ENCODE measurements around the gene GPBP1L1. TPM values are rescaled to one million over a fixed set of nuclear protein-coding genes. Genes with fewer than 3 reads are reported as not detected.

GPBP1L1 gene
- total and polyA plus RNA-seq, 2 of the 13 experiments (the other 11 are each of a cell fraction or from before 2014, with no cell fraction given) = 45.9 to 86.1 TPM

GRCh38 chr1:45630429-45630828 lies 55.9 kb downstream of the GPBP1L1 start:
- Histone ChIP-seq H3K9me3 (ENCODE audit: low read length) (no peaks in the 10 kb centered on the region), H3K4me3 (replicated peaks in 1 of 3; ENCODE audit: insufficient read depth in 1 of 3, low read depth in 2 of 3, low read length in 3 of 3) (no peak overlapping the region), H3K4me1 (ENCODE audit: insufficient read depth, low read length) (no peaks in the 10 kb centered on the region), H2AFZ (ENCODE audit: low read length) (no peak overlapping the region), H3K27ac (ENCODE audit: extremely low read length, insufficient read depth, low read length) (no peak overlapping the region), H3K27me3 (ENCODE audit: control insufficient read depth in 1 of 2, insufficient read depth in 2 of 2, low read length in 2 of 2) (no peaks in the 10 kb centered on the region), H3K36me3 (replicated peaks in 1 of 2; ENCODE audit: control insufficient read depth in 1 of 2, insufficient read depth in 2 of 2, low read length in 2 of 2) (peaks cover 20 to 75% of the 10 kb centered on the region in 2 experiments), H3K9ac (ENCODE audit: insufficient read depth, low read depth, low read length) (no peak overlapping the region), H3K4me2 (ENCODE audit: low read depth, low read length) (no peak overlapping the region), H4K20me1 (ENCODE audit: insufficient read depth, low read length) (peaks cover 3% of the 10 kb centered on the region; the same call in 1 of the 2 replicates), H3K79me2 (ENCODE audit: insufficient read depth, low read length) (no peaks in the 10 kb centered on the region)
- in situ Hi-C loops (cut with HindIII; ENCODE audit: extremely low pct_ligation_motif_present, low pct_unique_long_range_greater_than_20kb) (no loop called here), intact Hi-C loops (cut with micrococcal nuclease; ENCODE audit: unreplicated experiment) (no loop called here)
- CTCF ChIA-PET (ENCODE audit: low intra/inter-chr PET ratio, low total read pairs) = no interaction called here
- FAIRE-seq (no peak), DNase-seq (ENCODE audit: low spot score) (no peak), ATAC-seq (no peak)
- no TSS peak for BruUV-seq (replicated peaks)
- POLR2A ChIA-PET = no interaction called here
- TF ChIP-seq, protein P1, sequence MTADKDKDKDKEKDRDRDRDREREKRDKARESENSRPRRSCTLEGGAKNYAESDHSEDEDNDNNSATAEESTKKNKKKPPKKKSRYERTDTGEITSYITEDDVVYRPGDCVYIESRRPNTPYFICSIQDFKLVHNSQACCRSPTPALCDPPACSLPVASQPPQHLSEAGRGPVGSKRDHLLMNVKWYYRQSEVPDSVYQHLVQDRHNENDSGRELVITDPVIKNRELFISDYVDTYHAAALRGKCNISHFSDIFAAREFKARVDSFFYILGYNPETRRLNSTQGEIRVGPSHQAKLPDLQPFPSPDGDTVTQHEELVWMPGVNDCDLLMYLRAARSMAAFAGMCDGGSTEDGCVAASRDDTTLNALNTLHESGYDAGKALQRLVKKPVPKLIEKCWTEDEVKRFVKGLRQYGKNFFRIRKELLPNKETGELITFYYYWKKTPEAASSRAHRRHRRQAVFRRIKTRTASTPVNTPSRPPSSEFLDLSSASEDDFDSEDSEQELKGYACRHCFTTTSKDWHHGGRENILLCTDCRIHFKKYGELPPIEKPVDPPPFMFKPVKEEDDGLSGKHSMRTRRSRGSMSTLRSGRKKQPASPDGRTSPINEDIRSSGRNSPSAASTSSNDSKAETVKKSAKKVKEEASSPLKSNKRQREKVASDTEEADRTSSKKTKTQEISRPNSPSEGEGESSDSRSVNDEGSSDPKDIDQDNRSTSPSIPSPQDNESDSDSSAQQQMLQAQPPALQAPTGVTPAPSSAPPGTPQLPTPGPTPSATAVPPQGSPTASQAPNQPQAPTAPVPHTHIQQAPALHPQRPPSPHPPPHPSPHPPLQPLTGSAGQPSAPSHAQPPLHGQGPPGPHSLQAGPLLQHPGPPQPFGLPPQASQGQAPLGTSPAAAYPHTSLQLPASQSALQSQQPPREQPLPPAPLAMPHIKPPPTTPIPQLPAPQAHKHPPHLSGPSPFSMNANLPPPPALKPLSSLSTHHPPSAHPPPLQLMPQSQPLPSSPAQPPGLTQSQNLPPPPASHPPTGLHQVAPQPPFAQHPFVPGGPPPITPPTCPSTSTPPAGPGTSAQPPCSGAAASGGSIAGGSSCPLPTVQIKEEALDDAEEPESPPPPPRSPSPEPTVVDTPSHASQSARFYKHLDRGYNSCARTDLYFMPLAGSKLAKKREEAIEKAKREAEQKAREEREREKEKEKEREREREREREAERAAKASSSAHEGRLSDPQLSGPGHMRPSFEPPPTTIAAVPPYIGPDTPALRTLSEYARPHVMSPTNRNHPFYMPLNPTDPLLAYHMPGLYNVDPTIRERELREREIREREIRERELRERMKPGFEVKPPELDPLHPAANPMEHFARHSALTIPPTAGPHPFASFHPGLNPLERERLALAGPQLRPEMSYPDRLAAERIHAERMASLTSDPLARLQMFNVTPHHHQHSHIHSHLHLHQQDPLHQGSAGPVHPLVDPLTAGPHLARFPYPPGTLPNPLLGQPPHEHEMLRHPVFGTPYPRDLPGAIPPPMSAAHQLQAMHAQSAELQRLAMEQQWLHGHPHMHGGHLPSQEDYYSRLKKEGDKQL (CRISPR knock-in tag; IDR thresholded peaks at IDR 0.05; ENCODE audit: low read depth) = no peak
- TF ChIP-seq, protein P2, sequence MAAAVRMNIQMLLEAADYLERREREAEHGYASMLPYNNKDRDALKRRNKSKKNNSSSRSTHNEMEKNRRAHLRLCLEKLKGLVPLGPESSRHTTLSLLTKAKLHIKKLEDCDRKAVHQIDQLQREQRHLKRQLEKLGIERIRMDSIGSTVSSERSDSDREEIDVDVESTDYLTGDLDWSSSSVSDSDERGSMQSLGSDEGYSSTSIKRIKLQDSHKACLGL (CRISPR knock-in tag; IDR thresholded peaks at IDR 0.05) = no peak
- TF ChIP-seq RBAK (CRISPR knock-in tag; IDR thresholded peaks at IDR 0.05) (no peak), CEBPB (IDR thresholded peaks at IDR 0.05; ENCODE audit: borderline replicate concordance, low read depth, low read length) (no peak), SMAD3 (CRISPR knock-in tag; IDR thresholded peaks at IDR 0.05) (no peak), THAP11 (CRISPR knock-in tag; IDR thresholded peaks at IDR 0.05) (no peak), ELF3 (CRISPR knock-in tag; IDR thresholded peaks at IDR 0.05) (no peak), KLF13 (CRISPR knock-in tag; IDR thresholded peaks at IDR 0.05) (no peak), RAD51 (IDR thresholded peaks at IDR 0.05; ENCODE audit: borderline replicate concordance) (no peak)
- TF ChIP-seq, protein P3, sequence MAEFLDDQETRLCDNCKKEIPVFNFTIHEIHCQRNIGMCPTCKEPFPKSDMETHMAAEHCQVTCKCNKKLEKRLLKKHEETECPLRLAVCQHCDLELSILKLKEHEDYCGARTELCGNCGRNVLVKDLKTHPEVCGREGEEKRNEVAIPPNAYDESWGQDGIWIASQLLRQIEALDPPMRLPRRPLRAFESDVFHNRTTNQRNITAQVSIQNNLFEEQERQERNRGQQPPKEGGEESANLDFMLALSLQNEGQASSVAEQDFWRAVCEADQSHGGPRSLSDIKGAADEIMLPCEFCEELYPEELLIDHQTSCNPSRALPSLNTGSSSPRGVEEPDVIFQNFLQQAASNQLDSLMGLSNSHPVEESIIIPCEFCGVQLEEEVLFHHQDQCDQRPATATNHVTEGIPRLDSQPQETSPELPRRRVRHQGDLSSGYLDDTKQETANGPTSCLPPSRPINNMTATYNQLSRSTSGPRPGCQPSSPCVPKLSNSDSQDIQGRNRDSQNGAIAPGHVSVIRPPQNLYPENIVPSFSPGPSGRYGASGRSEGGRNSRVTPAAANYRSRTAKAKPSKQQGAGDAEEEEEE (CRISPR knock-in tag; IDR thresholded peaks at IDR 0.05; ENCODE audit: borderline replicate concordance) = no peak
- TF ChIP-seq, protein P4, sequence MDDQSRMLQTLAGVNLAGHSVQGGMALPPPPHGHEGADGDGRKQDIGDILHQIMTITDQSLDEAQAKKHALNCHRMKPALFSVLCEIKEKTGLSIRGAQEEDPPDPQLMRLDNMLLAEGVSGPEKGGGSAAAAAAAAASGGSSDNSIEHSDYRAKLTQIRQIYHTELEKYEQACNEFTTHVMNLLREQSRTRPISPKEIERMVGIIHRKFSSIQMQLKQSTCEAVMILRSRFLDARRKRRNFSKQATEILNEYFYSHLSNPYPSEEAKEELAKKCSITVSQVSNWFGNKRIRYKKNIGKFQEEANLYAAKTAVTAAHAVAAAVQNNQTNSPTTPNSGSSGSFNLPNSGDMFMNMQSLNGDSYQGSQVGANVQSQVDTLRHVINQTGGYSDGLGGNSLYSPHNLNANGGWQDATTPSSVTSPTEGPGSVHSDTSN (CRISPR knock-in tag; IDR thresholded peaks at IDR 0.05; ENCODE audit: borderline replicate concordance) = no peak
- TF ChIP-seq, protein P5, sequence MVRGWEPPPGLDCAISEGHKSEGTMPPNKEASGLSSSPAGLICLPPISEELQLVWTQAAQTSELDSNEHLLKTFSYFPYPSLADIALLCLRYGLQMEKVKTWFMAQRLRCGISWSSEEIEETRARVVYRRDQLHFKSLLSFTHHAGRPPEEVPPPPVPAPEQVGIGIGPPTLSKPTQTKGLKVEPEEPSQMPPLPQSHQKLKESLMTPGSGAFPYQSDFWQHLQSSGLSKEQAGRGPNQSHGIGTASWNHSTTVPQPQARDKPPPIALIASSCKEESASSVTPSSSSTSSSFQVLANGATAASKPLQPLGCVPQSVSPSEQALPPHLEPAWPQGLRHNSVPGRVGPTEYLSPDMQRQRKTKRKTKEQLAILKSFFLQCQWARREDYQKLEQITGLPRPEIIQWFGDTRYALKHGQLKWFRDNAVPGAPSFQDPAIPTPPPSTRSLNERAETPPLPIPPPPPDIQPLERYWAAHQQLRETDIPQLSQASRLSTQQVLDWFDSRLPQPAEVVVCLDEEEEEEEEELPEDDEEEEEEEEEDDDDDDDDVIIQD (CRISPR knock-in tag; IDR thresholded peaks at IDR 0.05; ENCODE audit: low read depth) = no peak
- 96% methylated on average over 1 of the region's 1 CpG for WGBS (ENCODE audit: low lambda C conversion rate)
